HepG2 (cell line): Measurements from ENCODE around the gene CDT1.

Experiments used
- ATF3 ChIP-seq: sonication (generic); formaldehyde crosslinking; IDR thresholded peaks from 2 replicates; pipeline ENCODE4 v1.4.0; 2020; ENCODE audit warnings: missing genetic modification reagents
- CTCF ChIP-seq: sonication (generic); formaldehyde crosslinking; IDR thresholded peaks from 2 replicates; pipeline ENCODE4 v1.5.0; 2020; ENCODE audit warnings: mild to moderate bottlenecking, missing genetic modification reagents, moderate library complexity
- HMGA1 ChIP-seq: sonication (generic); formaldehyde crosslinking; conservative IDR thresholded peaks from 2 replicates; pipeline ENCODE4 v1.4.0; 2020; ENCODE audit warnings: missing genetic modification reagents
- PAX8 ChIP-seq: sonication (generic); formaldehyde crosslinking; IDR thresholded peaks from 2 replicates; pipeline ENCODE4 v1.8.0; 2022; ENCODE audit warnings: mild to moderate bottlenecking, missing genetic modification reagents, borderline replicate concordance
- POLR2A ChIP-seq, 2 experiments: IDR thresholded peaks; 2 replicates each; pipeline ENCODE4 v1.6.1; 2011; ENCODE audit warnings: low read depth in 2 of 2, low read length in 2 of 2, mild to moderate bottlenecking in 1 of 2, moderate library complexity in 1 of 2; ENCODE audit not compliant: insufficient read depth in 1 of 2
- YY1 ChIP-seq: IDR thresholded peaks from 2 replicates; pipeline ENCODE4 v1.6.1; 2011; ENCODE audit warnings: low read length, low read depth, moderate library complexity, mild to moderate bottlenecking; ENCODE audit not compliant: insufficient read depth, insufficient replicate concordance
- ZNF503 ChIP-seq: sonication (generic); formaldehyde crosslinking; IDR thresholded peaks from 2 replicates; pipeline ENCODE4 v1.4.0; 2020; ENCODE audit warnings: missing genetic modification reagents
- ZNF629 ChIP-seq: sonication (generic); formaldehyde crosslinking; conservative IDR thresholded peaks from 2 replicates; pipeline ENCODE4 v1.5.0; 2020; ENCODE audit warnings: missing genetic modification reagents

GRCh38 chr16:88775825-88776224, 27.8 kb upstream of the CDT1 start:
- no peak for TF ChIP-seq ZNF503 (CRISPR knock-in tag)
- TF ChIP-seq ATF3: no peak
- no peak for TF ChIP-seq CTCF
- no peak for TF ChIP-seq ZNF629
- no peak for TF ChIP-seq HMGA1 (CRISPR knock-in tag)
- TF ChIP-seq PAX8 (CRISPR knock-in tag): no peak
- no peak for TF ChIP-seq YY1
- no peak for TF ChIP-seq POLR2A (IDR thresholded peaks at IDR 0.05; ENCODE audit: insufficient read depth in 1 of 2, low read depth in 2 of 2, low read length in 2 of 2)
